Panc1 (cell line): ENCODE measurements around the gene ZNF780B. TPM values are rescaled to one million over a fixed set of nuclear protein-coding genes. Genes with fewer than 3 reads are reported as not detected.

Experiments
- ATAC-seq: fragments of 200-7000 bp; cut with Tn5 transposase; 2 replicates; pipeline ENCODE4 v1.9.1; 2020; ENCODE audit warnings: mild to moderate bottlenecking, moderate library complexity
- BruUV-seq: library from RNA; stranded (reverse); fragments of 400-500 nt; replicated peaks from 2 replicates; lab custom pipeline; 2021; lab: Mats Ljungman, UMichigan
- CTCF ChIA-PET: fragments of 300-600 bp; sonication (Branson Sonifier 250); formaldehyde crosslinking; loops from one replicate; lab custom pipeline; 2022; ENCODE audit warnings: antibody characterized with exemption; lab: Charles Lee
- POLR2A ChIA-PET: fragments of 300-600 bp; sonication (Branson Sonifier 250); formaldehyde crosslinking; loops from one replicate; lab custom pipeline; 2022; ENCODE audit warnings: antibody characterized with exemption; lab: Charles Lee
- DNase-seq: peaks from one replicate; pipeline ENCODE4 v3.0.0-alpha.2; 2010; ENCODE audit warnings: low read depth, low spot score
- H3K27ac ChIP-seq: 2 replicates; pipeline ENCODE4 v1.5.1; 2011; ENCODE audit warnings: mild to moderate bottlenecking, low read length, inconsistent platforms
- H3K27me3 ChIP-seq: fragments of 200-500 bp; sonication (Bioruptor generic); 2 replicates; pipeline ENCODE4 v1.6.0; 2014; ENCODE audit warnings: low read length, inconsistent platforms; ENCODE audit not compliant: control insufficient read depth, insufficient read depth
- H3K36me3 ChIP-seq: fragments of 200-500 bp; sonication (Bioruptor generic); 2 replicates; pipeline ENCODE4 v1.5.1; 2014; ENCODE audit warnings: inconsistent platforms, mild to moderate bottlenecking, low read length, moderate library complexity; ENCODE audit not compliant: control insufficient read depth, insufficient read depth
- H3K4me1 ChIP-seq: 2 replicates; pipeline ENCODE4 v1.5.1; 2011; ENCODE audit warnings: inconsistent platforms, mild to moderate bottlenecking, low read length, moderate library complexity; ENCODE audit not compliant: control insufficient read depth, insufficient read depth
- H3K4me3 ChIP-seq, 2 experiments: 2 replicates each; pipeline ENCODE4 v1.5.1; 2011 to 2012; ENCODE audit warnings: low read depth in 2 of 2, low read length in 2 of 2, mild to moderate bottlenecking in 2 of 2, inconsistent platforms in 1 of 2, moderate library complexity in 1 of 2
- H3K9me3 ChIP-seq: fragments of 200-500 bp; sonication (Bioruptor generic); 2 replicates; pipeline ENCODE4 v1.5.1; 2014; ENCODE audit warnings: low read depth, mild to moderate bottlenecking, inconsistent platforms, low read length, moderate library complexity; ENCODE audit not compliant: control insufficient read depth, insufficient read depth
- POLR2AphosphoS5 ChIP-seq: IDR thresholded peaks from 2 replicates; pipeline ENCODE4 v1.6.1; 2012; ENCODE audit warnings: mild to moderate bottlenecking, low read depth, low read length, moderate library complexity
- in situ Hi-C: cut with HindIII; loops from 2 replicates; pipeline ENCODE4 v1.10.0; 2016; ENCODE audit warnings: low sequenced_read_pairs, low pct_unique_long_range_greater_than_20kb
- intact Hi-C: fragments of 100-400 bp; cut with micrococcal nuclease; formaldehyde crosslinking; loops from one replicate; pipeline ENCODE4 v1.10.0; 2022; ENCODE audit not compliant: unreplicated experiment
- total RNA-seq: library from RNA; stranded (reverse); gene quantifications from one replicate; pipeline ENCODE4 v1.2.1, GENCODE V29; 2021; ENCODE audit not compliant: unreplicated experiment

Gene ZNF780B
- total RNA-seq, 1 experiment from 2014 or later, result 237 TPM

DNA sequence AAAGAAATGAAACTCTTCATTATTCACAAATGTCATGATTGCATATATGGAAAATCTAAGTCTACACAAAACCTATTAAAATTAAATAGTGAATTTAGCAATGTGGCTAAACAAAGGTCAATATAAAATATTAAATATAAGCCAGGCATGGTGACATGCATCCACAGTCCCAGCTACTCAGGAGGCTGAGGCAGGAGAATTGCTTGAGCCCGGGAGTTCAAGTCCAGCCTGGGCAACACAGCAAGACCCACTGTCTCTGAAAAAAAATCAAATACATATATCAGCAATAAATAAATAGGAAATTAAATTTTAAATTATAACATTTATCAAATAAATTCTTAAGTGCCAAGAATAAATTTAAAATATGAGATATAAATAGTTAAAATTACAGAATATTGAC lies 73.1 kb downstream of the ZNF780B start:
- CTCF ChIA-PET, result interaction anchor here (1.7 kb wide), 1 partner anchor 12 kb away, joined by 5 read pairs; the partner anchor contains the start of gene PSMC4
- in situ Hi-C loops (no loop called here), intact Hi-C loops (no loop called here)
- no peak for DNase-seq
- no peak overlapping the region for H3K27ac ChIP-seq
- H3K9me3 ChIP-seq, result peaks cover 56% of the 10 kb centered on the region
- no peak overlapping the region for H3K4me3 ChIP-seq
- BruUV-seq, result no TSS peak
- H3K4me1 ChIP-seq, result no peaks in the 10 kb centered on the region
- POLR2A ChIA-PET, result interaction anchor here (0.5 to 1.5 kb wide), 2 partner anchors 12 to 295 kb away, joined by 3 to 9 read pairs; partner anchors contain the start of gene PSMC4
- peaks cover 52% of the 10 kb centered on the region for H3K36me3 ChIP-seq
- TF ChIP-seq POLR2AphosphoS5, result no peak
- H3K27me3 ChIP-seq, result no peaks in the 10 kb centered on the region
- no peak for ATAC-seq

Other genes starting within 250 kb of the ZNF780B start
- gene DYRK1B, start 222.1 kb downstream of the ZNF780B start, total RNA-seq, result 322 TPM
- gene FBL, start 209.9 kb downstream of the ZNF780B start, total RNA-seq, result 4,927 TPM
- gene FCGBP, start 121.6 kb downstream of the ZNF780B start, total RNA-seq, result 6.4 TPM
- gene PSMC4, start 85.1 kb downstream of the ZNF780B start, total RNA-seq, result 2,386 TPM
- 68.4 TPM for gene ZNF546, start 59.2 kb downstream of the ZNF780B start, total RNA-seq
- gene ZNF780A, start 34.7 kb upstream of the ZNF780B start, total RNA-seq, result 251 TPM
- 255 TPM for gene MAP3K10, start 135.2 kb upstream of the ZNF780B start, total RNA-seq
- gene TTC9B, start 162.2 kb upstream of the ZNF780B start, total RNA-seq, result 2.3 TPM
- 3.0 TPM for gene CCNP, start 170.5 kb upstream of the ZNF780B start, total RNA-seq
- 2,376 TPM for gene AKT2, start 229.1 kb upstream of the ZNF780B start, total RNA-seq